CD4-positive, alpha-beta T cell treated with Interleukin-1 beta for 1 hour (primary cell): ENCODE data around the gene RSPO3.

Experiments used
- DNase-seq, 2 donors: peaks; one replicate each; pipeline ENCODE4 v3.0.0-alpha.2; 2020 to 2022

Gene RSPO3

DNA sequence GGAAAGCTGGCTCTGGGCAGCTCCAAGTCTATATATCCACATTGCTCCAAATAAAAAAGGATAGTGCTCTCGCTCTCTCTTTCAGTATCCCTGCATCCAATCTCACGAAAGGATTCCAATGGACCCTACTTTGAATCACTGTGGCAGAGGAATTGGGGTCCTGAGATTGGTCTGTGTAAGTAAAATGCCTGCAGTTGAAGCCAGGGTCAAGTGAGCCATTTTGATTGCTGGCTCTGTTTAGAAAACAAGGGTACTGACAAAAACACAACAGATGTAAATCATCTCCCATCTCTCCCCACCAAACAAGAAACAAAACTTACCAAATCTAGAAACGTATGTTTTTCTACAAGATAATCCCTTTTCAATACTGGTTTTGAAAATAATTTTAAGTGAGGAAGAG, 45.6 kb downstream of the RSPO3 start:
- DNase-seq = no peak

DNA sequence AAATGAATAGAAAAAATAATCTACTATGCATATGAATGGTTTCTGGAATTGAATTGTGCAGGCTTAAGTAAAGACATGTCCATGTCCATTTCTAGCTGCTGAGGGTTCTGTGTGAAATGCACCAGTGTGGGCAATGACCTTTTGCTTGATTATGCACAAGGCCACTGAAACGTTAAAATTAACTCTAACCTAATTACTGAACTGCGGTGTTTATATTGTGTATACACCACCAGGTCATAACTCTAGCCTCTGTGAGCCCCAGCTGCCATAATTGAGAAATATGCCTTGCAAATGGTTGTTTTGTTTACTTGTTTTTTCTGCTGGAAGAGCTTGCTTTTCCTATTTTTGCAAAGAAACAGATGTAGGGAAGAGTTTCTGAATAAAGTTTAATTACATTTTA, 46.1 kb downstream of the RSPO3 start:
- DNase-seq = no peak

DNA sequence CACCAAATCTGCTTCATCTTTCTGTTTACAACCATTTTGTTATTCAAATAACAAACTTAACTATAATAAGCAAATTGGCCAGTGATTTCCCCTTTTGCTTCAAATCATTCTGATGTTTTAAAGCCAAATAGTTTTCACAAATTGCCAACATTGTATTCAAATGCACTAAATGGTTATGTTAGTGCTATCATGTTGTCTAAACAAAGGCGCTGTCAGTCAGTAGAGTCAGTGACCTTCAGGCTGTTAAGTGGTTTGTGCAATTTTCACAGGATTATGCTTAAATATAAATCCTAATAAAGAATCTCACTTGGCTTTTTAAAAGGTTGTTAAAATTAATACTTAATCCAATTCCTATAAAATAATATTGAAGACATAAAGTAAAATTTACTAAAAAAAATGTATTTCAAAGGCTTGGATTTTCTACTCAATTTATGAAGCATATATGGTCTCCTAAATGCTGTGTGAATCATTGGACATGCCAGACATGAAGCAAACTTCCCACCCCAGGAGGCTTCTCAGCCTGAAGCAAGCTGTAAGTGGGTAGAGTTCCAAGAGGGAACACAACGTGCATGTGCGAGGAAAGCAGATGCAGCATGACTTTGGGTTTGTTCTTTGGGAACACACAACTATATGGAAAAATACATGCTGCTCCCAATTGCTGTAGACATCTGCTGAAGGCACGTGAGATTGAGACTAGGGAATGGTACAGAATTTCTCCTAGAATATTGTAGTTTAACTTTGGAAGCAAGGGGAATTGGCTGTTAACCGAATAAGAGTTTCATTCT, 54.9 kb downstream of the RSPO3 start:
- no peak for DNase-seq

DNA sequence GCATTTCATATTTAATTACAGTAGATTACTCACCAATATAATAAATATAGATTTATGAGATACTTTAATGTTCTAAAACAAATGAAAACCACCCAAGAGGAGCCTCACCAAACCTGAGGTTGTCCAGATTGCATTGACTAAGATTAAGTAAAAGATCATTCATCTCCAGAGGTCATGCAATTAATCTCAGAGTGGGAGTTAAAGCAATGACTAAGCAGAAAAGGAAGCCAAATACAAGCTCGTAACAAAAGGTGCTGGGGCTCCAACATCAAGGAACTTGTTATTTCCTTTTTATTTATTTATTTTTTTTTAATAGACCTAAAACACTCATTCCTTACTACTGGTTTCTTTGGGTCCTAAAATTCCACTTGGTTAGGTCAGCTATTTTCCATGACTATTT, 57.7 kb downstream of the RSPO3 start:
- no peak for DNase-seq

DNA sequence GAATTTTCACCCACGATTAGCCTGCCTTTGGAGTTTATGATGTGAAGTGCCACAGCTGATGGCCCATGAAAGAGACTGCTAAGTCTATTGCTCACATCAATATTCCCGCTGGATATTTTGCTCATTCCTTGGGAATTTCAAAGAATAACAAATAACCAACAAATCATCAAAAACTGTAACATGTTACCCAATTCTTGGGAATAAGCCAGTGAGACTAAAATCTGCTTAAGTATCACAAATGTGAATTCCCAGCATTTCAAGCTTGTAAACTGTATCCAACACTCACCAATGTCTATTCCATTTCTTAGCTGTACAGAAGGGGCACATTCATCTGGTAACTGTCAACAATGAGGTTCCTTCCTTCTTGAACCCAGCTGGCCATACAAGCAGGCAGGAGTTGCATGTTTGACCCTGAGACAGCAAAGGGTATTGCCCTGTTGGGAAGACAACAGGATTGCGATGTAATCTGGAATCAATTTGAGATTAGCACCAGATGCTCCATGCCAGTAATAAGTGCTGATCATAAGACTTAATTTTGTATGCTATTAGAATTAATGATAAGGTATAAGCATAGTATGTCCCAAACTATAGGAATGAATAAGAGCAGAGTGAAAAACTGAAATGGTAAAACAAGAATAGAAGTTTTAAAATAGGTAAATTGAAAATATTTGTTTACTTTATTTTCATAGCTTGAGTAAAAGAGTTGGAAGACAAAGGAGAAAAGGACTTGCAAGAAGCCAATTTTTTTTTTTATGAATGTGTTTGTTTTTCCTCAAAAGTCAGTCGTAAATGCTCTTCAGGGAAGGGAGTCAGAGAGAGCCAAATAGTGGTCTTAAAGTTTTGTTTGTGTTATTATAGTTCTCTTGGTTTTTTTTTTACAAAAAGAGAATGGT, 58.8 kb downstream of the RSPO3 start:
- no peak for DNase-seq

DNA sequence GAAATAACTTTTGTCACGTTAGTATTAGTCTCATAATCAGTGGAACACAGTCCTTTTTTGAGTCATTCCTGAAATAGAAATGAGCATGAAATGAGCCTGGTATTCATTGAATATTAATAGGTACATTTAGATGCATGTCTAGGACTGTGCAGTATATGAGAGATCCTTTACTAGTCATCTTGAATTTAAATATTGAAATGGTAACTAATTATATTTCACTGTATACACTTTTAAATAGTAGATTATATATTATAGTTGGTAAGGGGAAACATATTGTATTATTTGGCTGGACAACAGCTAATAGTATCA, 59.4 kb downstream of the RSPO3 start:
- DNase-seq = no peak

DNA sequence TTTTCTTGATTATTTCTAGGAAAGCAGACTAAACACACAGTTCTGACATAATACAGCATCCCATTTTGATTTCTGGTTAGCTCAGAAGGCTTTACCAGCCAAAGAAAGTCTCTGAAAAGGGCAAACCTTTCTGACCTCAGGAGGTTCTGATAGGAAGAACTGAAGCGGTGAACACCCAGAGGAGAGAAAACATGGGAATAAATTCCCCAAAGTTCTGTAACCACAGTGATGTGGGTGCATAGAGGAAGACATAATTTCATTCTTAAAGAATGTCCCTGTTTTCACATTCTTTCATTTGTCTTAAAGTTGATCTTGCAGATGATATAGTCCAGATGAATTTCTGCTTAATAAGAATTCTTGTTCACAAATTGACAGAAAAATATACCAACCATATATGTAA, 60.3 kb downstream of the RSPO3 start:
- DNase-seq = no peak

DNA sequence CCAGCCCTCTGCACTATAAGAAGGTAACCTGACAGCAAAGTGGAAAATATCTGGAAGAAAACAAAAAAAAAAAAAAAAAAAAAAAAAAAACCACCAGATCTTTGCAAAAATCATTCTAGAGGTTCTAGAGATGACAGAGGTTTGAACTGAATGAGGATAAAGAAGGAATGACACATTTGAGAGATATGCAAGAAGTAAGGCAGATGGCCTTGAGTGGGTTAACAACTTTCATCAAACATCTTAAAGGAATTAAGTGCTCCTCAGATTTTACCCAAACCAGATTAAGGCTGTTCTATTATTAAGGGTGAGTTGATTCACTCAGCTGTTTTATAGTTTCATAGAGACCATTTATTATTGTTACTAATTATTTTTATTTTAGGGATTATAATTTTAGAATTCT, 62.0 kb downstream of the RSPO3 start:
- DNase-seq = no peak

DNA sequence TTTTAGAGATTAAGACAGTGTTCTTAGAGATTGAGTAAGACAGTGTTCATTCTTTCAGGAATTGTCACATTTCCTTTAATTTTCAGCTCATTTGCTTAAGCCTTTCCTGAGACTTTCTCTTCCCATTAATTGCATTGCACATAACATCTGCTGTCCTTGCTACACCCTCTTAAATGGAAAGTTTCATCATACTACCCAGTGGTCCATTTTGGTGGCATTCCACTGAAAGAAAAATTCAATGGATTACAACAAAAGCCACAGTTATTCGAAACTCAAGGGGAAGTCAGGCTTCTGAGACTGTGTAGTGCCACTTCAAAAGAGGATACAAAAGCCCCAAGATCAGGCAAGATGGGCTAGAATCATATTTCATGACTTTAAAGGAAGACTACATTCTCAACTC, 64.0 kb downstream of the RSPO3 start:
- no peak for DNase-seq

DNA sequence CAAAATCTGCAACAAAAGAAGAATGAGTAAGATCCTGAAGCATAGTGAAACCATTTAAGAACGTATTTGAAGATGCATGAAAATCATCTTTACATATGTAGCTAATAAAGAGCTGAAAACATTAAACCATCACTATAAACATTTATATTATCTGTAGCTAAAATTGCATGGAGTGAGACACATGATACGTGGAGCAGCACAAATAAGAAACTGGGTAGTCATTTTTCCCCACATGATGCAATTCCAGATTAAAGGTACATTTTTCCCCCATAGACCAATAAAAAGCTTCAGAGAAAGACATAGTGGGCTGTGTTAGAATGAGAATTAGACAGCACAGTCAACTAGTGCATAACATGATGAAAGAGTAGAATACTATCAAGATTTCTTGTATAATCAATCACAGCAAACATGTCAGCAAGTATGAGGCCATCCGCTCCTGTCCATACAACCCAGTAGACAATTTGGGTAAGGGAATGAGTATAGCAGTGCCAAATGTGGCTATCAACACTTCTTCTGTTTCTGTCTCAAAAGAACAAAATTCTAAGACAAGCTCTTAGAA, 67.0 kb downstream of the RSPO3 start:
- no peak for DNase-seq

DNA sequence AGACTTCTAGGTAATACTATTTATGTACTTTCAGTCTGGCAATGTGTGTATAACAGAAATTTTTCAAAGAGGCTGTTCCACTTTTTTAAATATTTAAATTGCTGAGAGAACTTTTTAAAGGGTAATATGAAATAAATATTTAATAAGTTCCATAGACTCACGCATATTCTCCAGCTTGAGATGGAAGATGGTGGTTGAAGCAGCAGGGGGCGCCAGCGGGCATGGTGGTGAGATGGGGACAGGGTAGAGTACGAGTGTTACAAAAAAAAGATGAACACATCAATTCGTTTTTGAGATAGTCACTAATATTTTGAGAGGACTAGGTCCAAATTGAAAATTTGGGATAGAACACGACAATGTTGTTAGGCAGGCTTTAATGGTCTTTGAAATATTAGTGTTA, 68.4 kb downstream of the RSPO3 start:
- DNase-seq = peak; percentile 32 to 45

DNA sequence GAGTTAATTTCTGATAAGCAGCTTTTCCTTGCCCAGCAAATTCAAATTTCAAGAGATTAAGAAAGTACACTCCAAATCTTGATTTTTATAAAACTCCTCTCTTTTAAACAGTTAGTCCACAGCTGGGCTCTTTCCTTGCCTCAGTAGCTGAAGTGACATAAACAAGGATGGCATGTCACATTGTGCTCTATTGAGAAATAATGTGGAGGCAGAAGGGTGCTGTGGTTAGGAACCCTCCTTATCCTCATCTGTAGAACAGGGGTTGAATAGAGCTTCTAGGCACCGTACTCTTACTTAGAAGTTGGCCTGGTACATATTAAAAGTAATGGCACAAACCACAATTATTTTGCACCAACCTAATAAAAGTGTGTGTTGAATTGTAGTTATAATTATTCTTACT, 70.3 kb downstream of the RSPO3 start:
- DNase-seq = no peak

DNA sequence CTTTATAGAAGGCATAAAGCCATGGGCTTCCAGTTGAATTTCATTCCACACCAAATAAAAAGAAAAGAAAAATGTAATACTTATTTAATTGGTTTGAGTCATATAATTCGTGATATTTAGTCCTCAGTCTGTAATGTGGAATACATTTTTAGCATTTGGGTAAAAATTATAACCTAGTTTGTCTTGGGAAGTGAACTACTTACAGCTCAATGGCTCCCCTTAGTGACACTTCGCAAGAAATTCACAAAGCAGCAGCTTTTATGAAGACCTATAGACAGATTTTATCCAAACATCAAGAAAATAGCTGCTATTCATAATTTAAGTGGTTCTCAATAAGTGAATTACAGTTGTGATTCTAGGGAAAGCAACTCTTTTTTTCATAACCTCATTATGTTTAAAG, 72.1 kb downstream of the RSPO3 start:
- DNase-seq = no peak

DNA sequence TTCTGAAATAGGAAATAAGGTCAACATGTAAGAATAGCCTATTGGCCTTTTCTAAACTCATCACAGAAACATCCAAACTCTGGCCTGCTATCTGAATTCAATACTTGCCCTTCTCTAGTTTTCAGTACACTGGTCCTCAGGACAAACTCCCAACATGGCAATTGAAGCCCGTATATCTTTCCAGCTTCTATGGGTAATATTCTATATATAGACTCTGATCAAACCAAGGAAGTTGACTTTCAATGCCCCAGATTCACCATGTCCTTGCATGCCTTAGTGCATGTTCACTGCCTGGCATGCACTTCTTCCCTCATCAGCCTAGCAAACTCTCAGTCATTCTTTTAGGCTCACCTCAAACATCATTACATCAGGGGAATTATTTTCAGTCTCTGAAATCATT, 73.2 kb downstream of the RSPO3 start:
- no peak for DNase-seq

DNA sequence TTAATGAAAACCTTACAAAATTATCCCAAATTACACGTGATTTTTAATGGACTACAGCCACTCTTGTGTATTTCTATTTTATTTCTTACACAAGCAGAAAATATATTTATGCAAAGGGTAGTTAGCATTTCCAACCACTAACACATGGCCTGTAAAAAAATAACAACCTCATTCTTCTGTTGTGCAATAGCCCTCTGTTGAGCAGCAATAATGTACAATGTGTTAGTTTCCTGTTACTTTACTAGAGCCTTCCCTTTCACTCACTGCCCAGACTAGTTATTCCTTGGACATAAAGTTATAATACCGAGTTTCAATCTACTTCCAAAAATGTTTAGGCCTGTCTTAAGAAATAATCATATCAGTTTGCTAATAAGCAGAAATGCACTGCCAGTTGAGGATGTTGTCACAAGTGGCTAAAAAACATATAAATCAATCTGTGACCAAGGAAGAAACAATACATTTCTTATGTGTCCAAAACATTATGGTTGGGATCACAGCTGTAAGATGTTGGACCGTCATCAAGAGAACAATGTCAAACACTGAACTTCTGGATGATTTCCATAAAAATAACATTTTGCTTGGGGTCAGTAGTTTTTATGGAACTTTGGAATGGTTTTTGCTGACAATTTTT, 74.6 kb downstream of the RSPO3 start:
- DNase-seq = no peak

DNA sequence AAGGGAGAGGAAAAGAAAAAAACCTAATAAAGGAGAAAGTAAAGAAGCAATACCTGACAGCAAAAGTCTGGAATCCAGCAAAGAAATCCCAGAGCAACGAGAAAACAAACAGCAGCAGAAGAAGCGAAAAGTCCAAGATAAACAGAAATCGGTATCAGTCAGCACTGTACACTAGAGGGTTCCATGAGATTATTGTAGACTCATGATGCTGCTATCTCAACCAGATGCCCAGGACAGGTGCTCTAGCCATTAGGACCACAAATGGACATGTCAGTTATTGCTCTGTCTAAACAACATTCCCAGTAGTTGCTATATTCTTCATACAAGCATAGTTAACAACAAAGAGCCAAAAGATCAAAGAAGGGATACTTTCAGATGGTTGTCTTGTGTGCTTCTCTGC, 77.4 kb downstream of the RSPO3 start:
- DNase-seq = no peak

DNA sequence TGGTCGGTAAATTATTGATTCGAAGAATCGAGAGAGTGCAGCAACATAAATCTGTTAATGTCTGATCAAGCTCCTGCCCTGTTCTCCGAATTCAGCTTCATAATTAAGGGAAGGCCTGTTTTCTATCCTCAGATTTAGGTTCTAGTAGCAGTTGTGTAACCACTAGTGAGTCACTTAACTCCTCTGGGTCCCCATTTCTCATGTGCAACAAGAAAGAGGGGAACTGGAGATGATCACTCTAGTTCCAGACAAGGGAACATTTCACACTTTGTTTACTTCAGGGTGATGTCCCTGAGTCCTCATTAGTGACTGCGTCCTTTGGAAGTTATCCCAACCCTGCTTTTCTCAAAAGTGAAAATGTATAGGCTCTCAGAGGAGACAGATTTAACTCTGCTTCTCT, 80.1 kb downstream of the RSPO3 start:
- DNase-seq = no peak

DNA sequence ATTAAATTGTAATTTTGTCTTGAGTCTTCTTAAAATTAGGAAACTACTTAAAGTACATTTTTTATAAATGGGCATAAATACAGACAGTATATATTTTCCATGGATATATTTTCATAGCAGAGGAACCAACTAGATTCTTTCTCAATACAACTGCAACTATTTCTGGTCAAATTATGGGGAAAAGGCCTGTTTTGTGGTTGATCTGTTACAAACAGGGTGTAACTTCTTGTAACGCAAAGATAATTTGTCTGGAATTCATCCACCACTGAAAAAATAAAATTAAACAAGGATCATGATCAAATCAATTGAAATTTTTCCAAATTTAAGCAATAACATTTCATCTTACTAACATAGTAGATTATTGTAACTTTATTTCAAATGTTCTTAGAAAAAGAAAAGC, 81.0 kb downstream of the RSPO3 start:
- no peak for DNase-seq

DNA sequence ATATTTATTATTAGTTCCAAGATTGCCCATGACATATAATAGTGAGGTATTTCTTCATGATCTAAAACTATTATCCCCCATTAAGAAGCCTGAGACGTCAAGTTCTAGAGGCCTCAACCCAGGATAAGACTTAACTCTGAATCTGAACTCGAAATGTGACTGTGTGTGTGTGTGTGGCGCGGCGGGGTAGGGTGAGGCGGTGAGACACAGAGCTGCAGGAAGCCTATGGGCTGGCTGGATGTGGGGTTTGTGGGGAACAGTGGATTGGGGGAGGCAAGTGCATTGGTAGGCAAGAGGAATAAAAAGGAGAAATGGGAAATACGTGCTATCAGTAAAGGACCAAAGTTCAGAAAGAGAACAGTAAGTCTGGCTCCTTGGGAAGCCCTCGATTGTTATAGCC, 81.6 kb downstream of the RSPO3 start:
- no peak for DNase-seq

DNA sequence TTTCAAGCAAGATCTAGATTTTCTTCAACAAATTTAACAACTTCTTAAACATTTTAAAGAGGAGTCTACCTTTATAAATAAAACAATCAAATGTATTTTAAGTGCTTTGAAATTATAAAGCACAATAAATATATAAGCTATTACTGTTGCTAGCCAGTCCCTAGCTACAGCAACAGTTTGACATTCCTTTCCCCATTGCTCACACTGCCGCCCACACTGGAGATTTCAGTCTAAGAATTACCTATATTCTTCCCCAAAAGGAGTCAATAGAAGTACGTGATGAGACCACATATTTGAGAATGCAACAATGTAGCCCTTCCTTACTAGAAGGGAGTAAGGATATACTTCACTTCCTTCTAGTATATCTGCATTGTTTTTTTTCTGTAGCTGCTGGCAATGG, 82.8 kb downstream of the RSPO3 start:
- DNase-seq = no peak

DNA sequence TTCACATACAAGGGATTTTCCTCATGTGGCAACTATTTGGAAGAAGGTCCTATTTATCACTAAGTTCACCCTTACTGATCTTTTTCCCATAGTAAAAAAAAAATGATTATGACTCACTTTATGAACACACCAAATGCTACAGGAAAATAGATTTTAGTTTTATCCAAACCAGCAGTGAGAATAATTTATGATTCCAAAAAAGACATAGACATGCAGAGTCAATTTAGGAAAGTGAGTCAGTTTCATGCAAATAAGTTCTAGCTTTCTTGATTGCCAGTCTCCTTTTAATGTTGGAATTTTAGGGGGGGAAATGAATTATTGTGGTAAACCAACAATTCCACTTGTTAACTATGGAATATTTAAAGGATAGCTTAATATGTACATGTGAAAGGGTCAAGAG, 84.2 kb downstream of the RSPO3 start:
- DNase-seq = no peak

DNA sequence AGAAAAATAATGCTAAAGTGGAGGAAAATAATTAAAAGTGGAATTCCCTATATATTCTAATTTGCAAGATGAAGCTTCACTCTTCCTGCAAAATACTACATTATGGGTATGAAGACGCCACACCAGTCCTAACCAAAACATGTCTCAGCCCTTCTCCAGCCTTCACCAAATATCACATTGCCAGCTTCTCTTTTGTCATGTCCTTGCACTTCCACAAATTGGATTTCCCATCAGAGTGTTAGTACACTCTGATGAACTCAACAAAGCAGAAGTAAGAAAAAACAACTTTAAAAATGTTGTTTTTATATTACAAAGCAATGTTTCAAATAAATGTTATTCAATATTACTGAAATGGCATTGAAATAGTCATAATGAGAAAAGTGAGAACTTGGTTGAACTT, 85.8 kb downstream of the RSPO3 start:
- no peak for DNase-seq

DNA sequence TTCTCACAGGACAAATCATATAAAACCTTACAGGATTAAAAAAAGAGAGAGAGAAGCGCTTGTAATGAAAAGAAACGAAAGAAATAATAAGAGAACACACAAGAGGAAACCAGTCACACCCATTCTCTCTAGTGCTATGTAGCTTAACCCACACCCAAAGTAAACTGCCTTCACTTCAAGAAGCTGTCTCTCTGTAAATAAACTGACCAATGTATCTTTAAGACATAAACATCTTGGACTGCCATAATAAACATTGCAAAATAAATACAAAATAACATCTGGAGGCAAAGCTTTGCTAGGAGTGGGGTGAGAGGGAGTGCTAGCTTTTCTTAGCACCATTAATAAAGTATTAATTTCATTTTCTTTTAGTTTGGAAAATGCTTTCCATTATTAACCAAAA, 86.6 kb downstream of the RSPO3 start:
- no peak for DNase-seq
